ENCODE data around the gene RAB3IP. TPM values are rescaled to one million over a fixed set of nuclear protein-coding genes. Genes with fewer than 3 reads are reported as not detected.

RAB3IP gene
- total RNA-seq, 1 experiment from 2014 or later = 30.3 TPM

DNA sequence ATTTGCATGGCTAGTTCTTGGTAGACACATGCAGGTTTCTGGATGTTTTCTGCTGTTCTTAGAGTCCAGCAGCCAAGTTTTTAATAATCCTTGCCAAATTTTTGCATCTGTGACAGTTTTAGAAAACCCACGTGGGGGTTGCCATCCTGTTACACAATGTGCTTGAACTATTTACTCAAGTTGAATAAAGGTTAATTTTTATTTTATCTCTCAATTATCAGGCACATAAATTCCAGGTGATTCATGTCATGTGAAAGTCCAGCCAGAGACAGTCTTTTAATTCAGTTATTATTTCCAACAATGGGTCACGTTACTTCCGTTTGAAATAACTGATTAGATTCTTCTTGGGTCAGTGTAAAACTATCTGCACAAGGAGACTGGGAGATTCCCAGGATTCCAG lies 102.1 kb downstream of the RAB3IP start:
- no peaks in the 10 kb centered on the region for H4K20me1 ChIP-seq (ENCODE audit: insufficient read depth)
- intact Hi-C loops (cut with micrococcal nuclease; ENCODE audit: unreplicated experiment) = no loop called here
- no peaks in the 10 kb centered on the region for H3K79me2 ChIP-seq (ENCODE audit: low read depth)
- TF ChIP-seq, protein P1, sequence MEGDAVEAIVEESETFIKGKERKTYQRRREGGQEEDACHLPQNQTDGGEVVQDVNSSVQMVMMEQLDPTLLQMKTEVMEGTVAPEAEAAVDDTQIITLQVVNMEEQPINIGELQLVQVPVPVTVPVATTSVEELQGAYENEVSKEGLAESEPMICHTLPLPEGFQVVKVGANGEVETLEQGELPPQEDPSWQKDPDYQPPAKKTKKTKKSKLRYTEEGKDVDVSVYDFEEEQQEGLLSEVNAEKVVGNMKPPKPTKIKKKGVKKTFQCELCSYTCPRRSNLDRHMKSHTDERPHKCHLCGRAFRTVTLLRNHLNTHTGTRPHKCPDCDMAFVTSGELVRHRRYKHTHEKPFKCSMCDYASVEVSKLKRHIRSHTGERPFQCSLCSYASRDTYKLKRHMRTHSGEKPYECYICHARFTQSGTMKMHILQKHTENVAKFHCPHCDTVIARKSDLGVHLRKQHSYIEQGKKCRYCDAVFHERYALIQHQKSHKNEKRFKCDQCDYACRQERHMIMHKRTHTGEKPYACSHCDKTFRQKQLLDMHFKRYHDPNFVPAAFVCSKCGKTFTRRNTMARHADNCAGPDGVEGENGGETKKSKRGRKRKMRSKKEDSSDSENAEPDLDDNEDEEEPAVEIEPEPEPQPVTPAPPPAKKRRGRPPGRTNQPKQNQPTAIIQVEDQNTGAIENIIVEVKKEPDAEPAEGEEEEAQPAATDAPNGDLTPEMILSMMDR (conservative IDR thresholded peaks at IDR 0.05) = no peak
- no peak for TF ChIP-seq EZH2 (IDR thresholded peaks at IDR 0.05; ENCODE audit: low read depth)
- no peak overlapping the region for H3K27ac ChIP-seq
- no TSS peak for BruUV-seq (replicated peaks)
- no peaks in the 10 kb centered on the region for H3K9me3 ChIP-seq (ENCODE audit: insufficient read depth, low read depth)
- POLR2A ChIA-PET (ENCODE audit: unreplicated experiment) = no interaction called here
- no peak overlapping the region for H3K4me2 ChIP-seq
- H3F3A ChIP-seq (ENCODE audit: insufficient read depth, low read depth) = no peaks in the 10 kb centered on the region
- no peaks in the 10 kb centered on the region for H3K36me3 ChIP-seq (ENCODE audit: low read depth)
- H3K4me1 ChIP-seq (replicated peaks; ENCODE audit: insufficient read depth) = no peaks in the 10 kb centered on the region
- no peaks in the 10 kb centered on the region for H3K27me3 ChIP-seq (ENCODE audit: insufficient read depth, low read depth)
- no peaks in the 10 kb centered on the region for H3K9me2 ChIP-seq (ENCODE audit: insufficient read depth)
- CTCF ChIA-PET = no interaction called here
- no peak overlapping the region for H3K4me3 ChIP-seq
- no peak overlapping the region for H2AFZ ChIP-seq
- no peak for DNase-seq

DNA sequence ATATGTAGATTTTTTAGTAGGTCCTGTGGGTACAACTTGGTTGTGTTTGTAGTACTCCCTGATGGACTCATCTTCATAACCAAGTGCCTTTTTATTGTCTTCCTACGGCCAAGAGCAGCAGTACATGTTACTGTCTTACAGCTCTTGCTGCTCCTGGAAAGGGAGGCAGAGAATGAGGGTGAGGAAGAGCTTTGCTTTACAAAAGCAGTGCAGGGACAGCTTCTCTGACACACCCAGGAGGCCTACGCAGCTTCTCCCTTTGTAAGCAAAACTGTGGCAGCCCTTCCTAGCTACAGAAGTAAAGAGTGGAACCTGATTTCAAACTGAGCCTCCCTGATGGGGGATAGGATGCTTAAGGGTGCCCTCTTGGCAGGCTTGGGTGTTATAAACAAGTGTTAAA lies 104.9 kb downstream of the RAB3IP start:
- H3K4me2 ChIP-seq = no peak overlapping the region
- no peaks in the 10 kb centered on the region for H3K9me3 ChIP-seq (ENCODE audit: insufficient read depth, low read depth)
- no peaks in the 10 kb centered on the region for H3K36me3 ChIP-seq (ENCODE audit: low read depth)
- ChIA-PET CTCF (interaction anchor here (0.6 kb wide), 1 partner anchor 31 kb away, joined by 3 read pairs; no protein-coding TSS in a partner anchor), POLR2A (ENCODE audit: unreplicated experiment) (no interaction called here)
- H4K20me1 ChIP-seq (ENCODE audit: insufficient read depth) = no peaks in the 10 kb centered on the region
- no peak for TF ChIP-seq EZH2 (IDR thresholded peaks at IDR 0.05; ENCODE audit: low read depth)
- TF ChIP-seq, protein P1 (conservative IDR thresholded peaks at IDR 0.05) = no peak
- H3K4me3 ChIP-seq = no peak overlapping the region
- H2AFZ ChIP-seq = no peak overlapping the region
- no peaks in the 10 kb centered on the region for H3K9me2 ChIP-seq (ENCODE audit: insufficient read depth)
- no peaks in the 10 kb centered on the region for H3K27me3 ChIP-seq (ENCODE audit: insufficient read depth, low read depth)
- H3K79me2 ChIP-seq (ENCODE audit: low read depth) = no peaks in the 10 kb centered on the region
- no peaks in the 10 kb centered on the region for H3F3A ChIP-seq (ENCODE audit: insufficient read depth, low read depth)
- DNase-seq = no peak
- H3K27ac ChIP-seq = no peak overlapping the region
- H3K4me1 ChIP-seq (replicated peaks; ENCODE audit: insufficient read depth) = no peaks in the 10 kb centered on the region
- no TSS peak for BruUV-seq (replicated peaks)
- intact Hi-C loops (cut with micrococcal nuclease; ENCODE audit: unreplicated experiment) = no loop called here

DNA sequence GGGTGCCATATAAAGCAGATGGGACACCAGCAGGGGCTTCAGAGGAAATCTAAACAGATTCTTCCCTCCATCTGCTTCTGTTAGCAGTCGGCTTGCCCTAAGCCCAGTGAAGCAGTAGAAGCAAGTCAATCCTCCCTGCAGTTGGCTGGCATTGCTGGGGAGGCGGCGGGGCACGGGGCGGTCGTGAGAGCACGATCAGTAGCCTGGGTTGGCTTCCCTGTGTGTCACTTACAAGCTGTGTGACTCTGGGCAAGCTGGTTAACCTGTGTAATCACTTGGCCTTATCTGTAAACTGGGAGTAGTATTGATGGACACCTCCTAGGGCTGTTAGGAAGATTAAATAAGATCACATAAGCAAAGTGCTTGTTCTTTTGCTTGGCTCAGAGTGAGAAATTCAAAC lies 105.8 kb downstream of the RAB3IP start:
- H3K36me3 ChIP-seq (ENCODE audit: low read depth) = no peaks in the 10 kb centered on the region
- no peaks in the 10 kb centered on the region for H3F3A ChIP-seq (ENCODE audit: insufficient read depth, low read depth)
- TF ChIP-seq, protein P1 (conservative IDR thresholded peaks at IDR 0.05) = no peak
- TF ChIP-seq EZH2 (IDR thresholded peaks at IDR 0.05; ENCODE audit: low read depth) = no peak
- H3K27ac ChIP-seq = no peak overlapping the region
- CTCF ChIA-PET = no interaction called here
- no peak for DNase-seq
- no peaks in the 10 kb centered on the region for H3K4me1 ChIP-seq (replicated peaks; ENCODE audit: insufficient read depth)
- H4K20me1 ChIP-seq (ENCODE audit: insufficient read depth) = no peaks in the 10 kb centered on the region
- POLR2A ChIA-PET (ENCODE audit: unreplicated experiment) = no interaction called here
- intact Hi-C loops (cut with micrococcal nuclease; ENCODE audit: unreplicated experiment) = no loop called here
- no peak overlapping the region for H3K4me2 ChIP-seq
- H3K4me3 ChIP-seq = no peak overlapping the region
- no peaks in the 10 kb centered on the region for H3K27me3 ChIP-seq (ENCODE audit: insufficient read depth, low read depth)
- H2AFZ ChIP-seq = no peak overlapping the region
- no peaks in the 10 kb centered on the region for H3K79me2 ChIP-seq (ENCODE audit: low read depth)
- no peaks in the 10 kb centered on the region for H3K9me2 ChIP-seq (ENCODE audit: insufficient read depth)
- no TSS peak for BruUV-seq (replicated peaks)
- H3K9me3 ChIP-seq (ENCODE audit: insufficient read depth, low read depth) = no peaks in the 10 kb centered on the region

All from PC-9 (cell line).